GM06990 (cell line): ENCODE results near the gene BRCC3.

Experiments used
- DNase-seq: peaks from one replicate; pipeline ENCODE4 v3.0.0-alpha.2; 2011; ENCODE audit not compliant: insufficient read length; ENCODE audit errors: extremely low read depth
- H3K27me3 ChIP-seq: replicated peaks from 2 replicates; pipeline ENCODE4 v1.6.0; 2011; ENCODE audit warnings: low read length; ENCODE audit not compliant: control insufficient read depth, insufficient read depth
- H3K36me3 ChIP-seq: 2 replicates; pipeline ENCODE4 v1.5.1; 2011; ENCODE audit warnings: low read length; ENCODE audit not compliant: control insufficient read depth, insufficient read depth
- H3K4me3 ChIP-seq: replicated peaks from 2 replicates; pipeline ENCODE4 v1.5.1; 2011; ENCODE audit warnings: low read depth, mild to moderate bottlenecking, control low read depth, low read length
- TF ChIP-seq, protein P1 (sequence below): IDR thresholded peaks from 2 replicates; pipeline ENCODE4 v1.5.1; 2011; ENCODE audit warnings: low read length, control low read depth, mild to moderate bottlenecking, inconsistent platforms; ENCODE audit not compliant: insufficient read depth, poor library complexity, severe bottlenecking

BRCC3 gene

DNA sequence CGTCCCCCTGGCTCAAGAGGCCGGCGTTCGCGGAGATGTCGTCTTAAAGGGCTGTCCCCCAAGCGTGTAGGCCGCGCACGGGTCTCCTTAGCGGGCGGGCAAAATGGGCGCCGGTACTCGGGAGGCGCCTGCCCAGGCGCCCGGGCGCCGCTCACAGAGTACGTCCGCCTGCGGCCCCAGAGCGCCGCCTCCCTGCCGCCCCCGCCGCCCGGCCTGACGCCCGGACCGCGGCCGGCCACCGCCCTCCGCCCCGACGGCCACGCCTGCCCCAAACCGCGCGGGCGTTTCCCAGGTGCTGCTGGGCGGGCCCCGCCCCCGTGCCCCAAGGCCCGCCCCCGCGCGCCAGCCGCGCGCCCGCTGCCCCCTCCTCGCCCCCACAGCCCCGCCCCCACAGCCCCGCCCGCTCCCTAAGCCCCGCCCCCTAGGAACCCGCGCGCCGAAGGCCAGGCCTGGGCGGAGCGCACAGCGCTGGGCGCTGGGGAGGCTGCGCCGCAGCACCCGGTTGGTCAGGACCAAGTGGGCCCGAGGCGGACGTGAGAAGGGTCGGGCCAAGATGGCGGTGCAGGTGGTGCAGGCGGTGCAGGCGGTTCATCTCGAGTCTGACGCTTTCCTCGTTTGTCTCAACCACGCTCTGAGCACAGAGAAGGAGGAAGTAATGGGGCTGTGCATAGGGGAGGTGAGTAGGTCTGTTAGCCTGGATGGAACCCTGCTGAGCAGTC, at the start of gene BRCC3, which contains the start of the genes CMC4 and MTCP1:
BRCC3 (plus strand) TSS at position 534 of the 719 bp plus-strand sequence; CDS start at position 554, 20 bp downstream.
CMC4 (minus strand) TSS at position 162 of the 719 bp plus-strand sequence. CDS start 7,113 bp downstream, outside the sequence.
MTCP1 (minus strand) TSS at position 162 of the 719 bp plus-strand sequence. CDS start 5,126 bp downstream, outside the sequence.
- no peaks in the 10 kb centered on the region for H3K27me3 ChIP-seq

DNA sequence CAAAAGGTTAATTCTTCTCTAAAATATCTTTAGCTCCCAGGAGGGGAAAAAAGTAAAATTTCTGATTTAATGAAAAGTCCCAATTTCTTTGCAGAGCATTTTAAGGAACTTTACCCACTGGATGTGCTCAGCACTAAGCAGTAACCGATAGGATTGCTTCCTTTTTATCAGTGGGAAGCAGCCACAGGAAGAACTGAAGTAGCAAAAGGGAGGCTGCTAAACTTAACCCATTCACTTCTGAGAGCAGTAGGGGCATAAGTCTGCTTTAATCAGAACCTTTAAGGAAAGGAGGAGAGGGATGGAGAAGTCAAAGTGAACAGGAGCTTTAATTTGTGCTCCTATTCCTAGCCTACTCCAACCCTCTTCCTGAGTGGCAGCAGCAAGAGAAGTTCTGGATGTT, 48.7 kb upstream of the BRCC3 start, which contains the start of gene F8:
F8 (minus strand) TSS at position 139 of the 400 bp plus-strand sequence. CDS start 171 bp downstream, outside the sequence.
- no peak for DNase-seq
- Histone ChIP-seq H3K27me3 (no peaks in the 10 kb centered on the region), H3K4me3 (no peak within 1 kb of the TSS), H3K36me3 (no peaks in the 10 kb centered on the region)
- TF ChIP-seq, protein P1, sequence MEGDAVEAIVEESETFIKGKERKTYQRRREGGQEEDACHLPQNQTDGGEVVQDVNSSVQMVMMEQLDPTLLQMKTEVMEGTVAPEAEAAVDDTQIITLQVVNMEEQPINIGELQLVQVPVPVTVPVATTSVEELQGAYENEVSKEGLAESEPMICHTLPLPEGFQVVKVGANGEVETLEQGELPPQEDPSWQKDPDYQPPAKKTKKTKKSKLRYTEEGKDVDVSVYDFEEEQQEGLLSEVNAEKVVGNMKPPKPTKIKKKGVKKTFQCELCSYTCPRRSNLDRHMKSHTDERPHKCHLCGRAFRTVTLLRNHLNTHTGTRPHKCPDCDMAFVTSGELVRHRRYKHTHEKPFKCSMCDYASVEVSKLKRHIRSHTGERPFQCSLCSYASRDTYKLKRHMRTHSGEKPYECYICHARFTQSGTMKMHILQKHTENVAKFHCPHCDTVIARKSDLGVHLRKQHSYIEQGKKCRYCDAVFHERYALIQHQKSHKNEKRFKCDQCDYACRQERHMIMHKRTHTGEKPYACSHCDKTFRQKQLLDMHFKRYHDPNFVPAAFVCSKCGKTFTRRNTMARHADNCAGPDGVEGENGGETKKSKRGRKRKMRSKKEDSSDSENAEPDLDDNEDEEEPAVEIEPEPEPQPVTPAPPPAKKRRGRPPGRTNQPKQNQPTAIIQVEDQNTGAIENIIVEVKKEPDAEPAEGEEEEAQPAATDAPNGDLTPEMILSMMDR = no peak

More for the DNA sequence above, at the start of gene BRCC3, which contains the start of the genes CMC4 and MTCP1:
- Histone ChIP-seq H3K36me3 (no peaks in the 10 kb centered on the region), H3K4me3 (peak within 1 kb of the TSS; percentile 78)
- peak; percentile 89 for DNase-seq
- TF ChIP-seq, protein P1 = no peak

DNA sequence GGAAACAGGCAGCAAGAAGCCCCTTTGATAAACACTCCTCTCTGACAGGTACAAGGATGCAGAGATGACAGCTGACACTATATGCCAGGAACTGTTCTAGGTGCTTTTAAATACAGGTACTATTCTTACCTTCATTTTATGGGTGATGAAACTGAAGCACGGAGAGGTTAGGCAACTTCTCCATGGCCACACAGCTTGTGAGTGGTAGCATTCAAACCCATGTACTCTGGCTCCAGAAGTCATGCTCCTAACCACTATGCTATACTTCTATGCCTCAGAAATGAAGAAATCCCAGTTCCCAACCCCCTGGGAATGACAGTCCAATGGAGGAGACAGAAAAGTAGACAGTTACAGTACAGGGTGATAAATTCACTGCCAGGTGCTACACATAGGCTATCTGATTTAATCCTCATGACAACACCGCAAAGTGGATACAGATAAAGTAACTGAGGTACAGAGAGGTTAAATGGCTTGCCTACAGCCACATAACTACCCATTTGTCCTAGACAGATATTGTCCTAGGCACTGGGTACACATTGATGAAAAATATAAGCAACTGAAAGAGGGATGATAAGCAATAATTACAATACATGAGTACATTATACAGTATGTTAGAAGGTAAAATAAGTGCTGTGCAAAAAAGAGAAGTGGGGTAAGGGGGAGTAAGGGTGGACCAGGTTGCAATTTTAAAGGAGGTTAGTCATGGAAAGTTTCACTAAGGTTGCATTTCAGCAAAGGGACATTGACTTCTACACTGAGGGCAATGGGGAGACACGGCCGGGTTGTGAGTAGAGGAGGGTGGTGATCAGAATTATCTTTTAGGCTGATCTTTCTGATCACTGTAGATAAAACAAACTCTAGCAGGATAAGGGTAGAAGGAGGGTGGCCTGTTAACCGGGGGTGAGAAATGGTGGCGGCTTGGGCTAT, 47.1 kb upstream of the BRCC3 start:
- no peak for DNase-seq
- Histone ChIP-seq H3K4me3 (no peak overlapping the region), H3K36me3 (no peaks in the 10 kb centered on the region), H3K27me3 (no peaks in the 10 kb centered on the region)
- TF ChIP-seq, protein P1 = no peak

DNA sequence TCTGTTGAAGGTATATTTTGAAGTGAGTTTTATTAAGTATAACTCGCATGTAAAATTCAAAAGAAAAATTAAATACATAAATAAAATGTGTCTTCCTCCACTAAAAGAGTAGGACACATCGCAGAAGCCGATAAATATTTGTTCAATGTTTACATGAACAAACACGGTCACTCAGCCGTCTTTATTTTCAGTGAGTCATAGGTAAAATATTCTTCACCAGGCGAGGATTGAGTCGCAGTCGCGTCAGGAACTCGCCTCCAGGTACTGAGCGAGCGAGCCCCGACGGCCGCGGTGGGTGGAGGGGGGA, 44.9 kb upstream of the BRCC3 start:
- no peaks in the 10 kb centered on the region for H3K27me3 ChIP-seq
- peak overlapping the region; percentile 78 for H3K4me3 ChIP-seq
- TF ChIP-seq, protein P1 = no peak
- no peak for DNase-seq
- H3K36me3 ChIP-seq = no peaks in the 10 kb centered on the region

DNA sequence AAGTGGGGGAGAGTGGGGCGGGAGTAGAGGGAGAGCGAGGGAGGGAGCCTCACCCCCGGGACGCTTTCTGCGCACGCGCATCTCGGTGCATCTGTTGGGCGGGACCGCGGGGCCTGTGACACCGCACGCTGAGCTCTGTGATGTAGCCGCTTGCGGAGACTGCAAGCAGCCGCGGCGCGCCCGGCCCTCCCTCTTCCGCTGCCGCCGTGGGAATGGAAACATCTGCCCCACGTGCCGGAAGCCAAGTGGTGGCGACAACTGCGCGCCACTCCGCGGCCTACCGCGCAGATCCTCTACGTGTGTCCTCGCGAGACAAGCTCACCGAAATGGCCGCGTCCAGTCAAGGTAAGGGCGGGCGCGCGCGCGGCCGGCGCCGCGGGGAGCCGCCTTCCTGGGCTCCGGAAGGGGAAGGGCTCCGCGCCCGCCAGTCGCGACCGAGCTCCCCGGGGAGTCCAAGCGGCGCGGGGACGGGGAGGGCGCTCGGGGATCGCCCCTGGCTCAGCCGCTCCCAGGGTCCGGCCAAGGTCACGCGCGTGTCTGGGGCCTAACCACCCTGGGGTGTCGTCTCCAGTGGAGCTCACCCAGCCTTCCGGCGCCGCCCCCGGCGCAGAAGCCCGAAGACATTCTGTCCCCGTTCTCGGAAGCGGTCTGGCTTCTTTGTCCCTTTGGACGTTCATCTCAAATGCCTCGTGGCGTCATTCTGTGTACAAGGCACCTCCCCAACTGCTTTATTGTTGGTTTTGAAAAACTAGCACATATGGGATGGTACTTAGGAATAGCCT, 44.4 kb upstream of the BRCC3 start, which contains the start of gene FUNDC2:
FUNDC2 (plus strand) TSS at position 118 of the 782 bp plus-strand sequence; CDS start at position 213, 95 bp downstream.
- Histone ChIP-seq H3K36me3 (no peaks in the 10 kb centered on the region), H3K27me3 (no peaks in the 10 kb centered on the region), H3K4me3 (peak within 1 kb of the TSS; percentile 78)
- peak; percentile 97 for DNase-seq
- TF ChIP-seq, protein P1 = no peak
